ENCODE measurements around the gene CYP2J2.
"Not testable (repeated sequence)": the region's sequence is repeated elsewhere in the genome, so short reads cannot be mapped to it uniquely, and the experiment has no call there.

CYP2J2 gene

GRCh38 chr1:59926381-59927123 is at the start of gene CYP2J2:
Gene CYP2J2 (minus strand): TSS chr1:59926773. CDS start chr1:59926746, 27 bp downstream.
- DNase-seq (ENCODE audit: low read depth, low spot score) = no peak

- DNase-seq (ENCODE audit: low read depth, low spot score) = no peak
Measured at GRCh38 chr1:59973719-59974118, 47.1 kb upstream of the CYP2J2 start.

GRCh38 chr1:59972216-59972927 is 45.8 kb upstream of the CYP2J2 start:
- DNase-seq (ENCODE audit: low read depth, low spot score) = no peak

- DNase-seq (ENCODE audit: low read depth, low spot score) = no peak
Measured at GRCh38 chr1:59971464-59971911, 44.9 kb upstream of the CYP2J2 start.

DNA sequence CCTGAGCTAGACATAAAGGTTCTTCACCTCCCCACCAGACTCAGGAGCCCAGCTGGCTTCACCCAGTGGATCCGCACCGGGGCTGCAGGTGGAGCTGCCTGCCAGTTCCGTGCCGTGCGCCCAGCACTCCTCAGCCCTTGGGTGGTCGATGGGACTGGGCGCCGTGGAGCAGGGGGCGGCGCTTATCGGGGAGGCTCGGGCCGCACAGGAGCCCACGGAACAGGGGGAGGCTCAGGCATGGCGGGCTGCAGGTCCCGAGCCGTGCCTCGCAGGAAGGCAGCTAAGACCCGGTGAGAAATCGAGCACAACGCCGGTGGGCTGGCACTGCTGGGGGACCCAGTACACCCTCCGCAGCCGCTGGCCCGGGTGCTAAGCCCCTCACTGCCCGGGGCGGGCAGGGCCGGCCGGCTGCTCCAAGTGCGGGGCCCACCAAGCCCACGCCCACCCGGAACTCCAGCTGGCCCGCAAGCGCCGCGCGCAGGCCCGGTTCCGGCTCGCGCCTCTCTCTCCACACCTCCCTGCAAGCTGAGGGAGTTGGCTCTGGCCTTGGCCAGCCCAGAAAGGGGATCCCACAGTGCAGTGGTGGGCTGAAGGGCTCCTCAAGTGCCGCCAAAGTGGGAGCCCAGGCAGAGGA is 43.1 kb upstream of the CYP2J2 start:
- DNase-seq (ENCODE audit: low read depth, low spot score) = not testable (repeated sequence)

DNA sequence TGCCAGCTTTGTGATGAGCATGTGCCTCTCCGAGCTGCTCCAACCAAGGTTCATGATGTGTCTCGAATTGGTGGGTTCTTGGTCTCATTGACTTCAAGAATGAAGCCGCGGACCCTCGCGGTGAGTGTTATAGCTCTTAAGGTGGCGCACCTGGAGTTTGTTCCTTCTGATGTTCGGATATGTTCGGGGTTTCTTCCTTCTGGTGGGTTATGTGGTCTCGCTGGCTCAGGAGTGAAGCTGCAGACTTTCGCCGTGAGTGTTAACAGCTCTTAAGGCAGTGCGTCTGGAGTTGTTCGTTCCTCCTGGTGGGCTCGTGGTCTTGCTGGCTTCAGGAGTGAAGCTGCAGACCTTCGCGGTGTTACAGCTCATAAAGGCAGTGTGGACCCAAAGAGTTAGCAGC is 42.2 kb upstream of the CYP2J2 start:
- DNase-seq (ENCODE audit: low read depth, low spot score) = not testable (repeated sequence)

DNA sequence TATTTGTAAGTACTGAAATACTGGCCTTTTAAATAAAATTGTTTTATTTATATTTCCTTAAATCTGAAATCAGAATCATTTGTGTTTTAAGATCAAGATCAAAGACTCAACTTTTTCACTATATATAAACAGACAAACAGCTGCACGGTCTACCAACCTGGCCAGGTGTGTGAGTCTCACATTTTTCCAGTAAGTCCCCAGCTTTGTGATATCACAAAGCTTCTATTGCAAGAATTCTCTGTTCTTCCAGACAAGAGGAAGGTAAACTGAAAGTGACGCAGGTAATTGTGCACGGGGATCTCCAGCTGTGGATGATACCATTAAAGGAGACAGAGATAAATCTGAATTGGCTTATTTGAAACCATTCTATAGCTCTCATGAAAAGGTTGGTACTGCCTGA is 41.2 kb upstream of the CYP2J2 start:
- no peak for DNase-seq (ENCODE audit: low read depth, low spot score)

GRCh38 chr1:59967141-59967697 is 40.6 kb upstream of the CYP2J2 start:
- DNase-seq (ENCODE audit: low read depth, low spot score) = no peak

DNA sequence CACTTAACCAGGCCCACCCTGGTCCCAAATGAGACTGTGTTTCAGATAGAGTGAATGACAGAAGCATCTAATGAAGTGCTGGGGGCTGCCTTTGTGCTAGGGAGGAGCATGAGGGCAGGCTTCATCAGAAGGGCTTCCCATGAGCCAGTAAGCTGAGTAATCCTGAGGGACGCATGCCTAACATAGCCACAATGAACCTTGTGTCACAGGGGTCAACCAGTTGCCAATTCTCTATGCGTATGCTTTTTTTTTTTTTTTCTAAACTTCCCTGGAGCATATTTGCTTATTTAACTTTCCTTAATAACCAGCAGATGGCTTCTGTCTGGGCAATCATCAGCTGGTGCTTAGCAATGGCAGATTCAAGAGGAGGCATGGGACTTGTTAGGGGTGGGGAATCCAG is 25.5 kb upstream of the CYP2J2 start:
- no peak for DNase-seq (ENCODE audit: low read depth, low spot score)

DNA sequence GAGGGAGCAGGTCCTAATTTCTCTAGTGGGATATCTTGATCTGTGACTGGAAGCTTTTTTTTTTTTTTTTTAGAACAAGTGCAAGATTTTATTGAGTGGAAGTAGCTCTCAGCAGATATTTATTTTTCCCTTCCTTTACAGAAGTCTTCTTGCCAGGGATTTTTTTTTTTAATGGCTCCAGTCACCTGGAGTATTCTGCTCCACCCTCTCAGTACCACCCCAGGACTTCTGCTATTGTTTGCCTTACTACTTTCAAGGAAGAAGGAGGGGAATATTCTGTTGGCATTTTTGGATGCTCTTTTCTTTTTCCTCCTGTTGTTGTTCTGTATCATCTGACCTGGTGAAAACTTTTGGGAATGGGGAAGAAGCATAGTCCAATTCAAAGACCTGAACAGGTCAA is 23.1 kb upstream of the CYP2J2 start:
- DNase-seq (ENCODE audit: low read depth, low spot score) = no peak

DNA sequence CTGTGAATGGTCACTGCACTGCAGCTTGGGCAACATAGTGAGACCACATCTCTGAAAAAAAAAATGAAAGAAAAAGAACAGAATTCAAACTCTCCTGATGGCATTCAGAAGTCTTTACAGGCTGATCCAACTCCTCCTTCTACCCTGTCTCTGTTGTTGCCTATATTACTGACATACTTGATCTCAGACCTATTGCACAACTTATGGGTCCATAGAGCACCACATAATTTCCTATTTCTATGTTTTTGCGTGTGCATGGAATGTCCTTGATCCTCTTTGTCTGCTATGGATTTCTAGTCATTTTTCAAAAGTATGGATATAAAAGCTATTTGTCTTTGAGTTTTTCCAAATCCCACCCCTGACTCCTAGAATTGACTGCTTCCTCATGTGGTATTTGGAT is 22.4 kb upstream of the CYP2J2 start:
- no peak for DNase-seq (ENCODE audit: low read depth, low spot score)

DNA sequence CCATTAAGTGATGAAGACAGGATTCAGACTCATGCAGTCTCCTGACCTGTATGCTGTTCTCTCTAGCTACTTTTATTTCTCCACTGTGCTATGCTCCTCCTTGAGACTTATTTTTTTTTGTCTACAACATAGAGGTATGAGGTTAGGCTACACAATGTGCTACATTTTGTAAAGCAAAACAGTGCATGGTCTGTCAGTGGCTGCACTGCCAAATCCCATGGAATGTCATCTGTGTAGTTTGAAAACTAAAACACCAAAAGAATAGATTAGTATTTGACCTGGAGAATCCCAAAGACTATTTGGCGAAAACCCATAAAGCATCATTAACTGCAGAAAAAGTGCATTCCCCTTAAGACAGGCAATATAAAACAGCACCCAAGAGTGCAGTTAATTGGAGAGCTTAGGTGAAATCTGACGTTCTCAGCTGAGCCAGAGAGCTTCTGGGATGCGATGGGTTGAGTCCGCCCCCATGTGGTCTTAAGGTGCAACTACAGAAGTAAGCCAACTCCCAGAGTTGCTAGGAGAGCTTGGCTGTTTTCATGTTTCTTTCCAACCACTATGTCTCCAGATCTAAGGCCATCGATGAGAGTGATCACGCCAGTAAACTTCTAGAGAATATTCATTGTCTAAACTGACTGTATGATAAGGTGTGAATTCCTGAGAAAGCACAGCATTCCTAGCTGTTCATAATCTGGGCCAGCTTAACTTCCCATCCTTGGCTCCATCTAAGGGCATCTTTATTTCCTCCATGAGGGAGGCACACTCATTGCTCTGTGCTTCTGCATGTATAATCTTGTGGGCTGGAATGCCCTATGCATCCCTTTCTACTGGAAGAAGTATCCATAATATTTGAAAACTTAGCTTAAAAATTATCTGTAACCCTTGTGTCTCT is 20.7 kb upstream of the CYP2J2 start:
- DNase-seq (ENCODE audit: low read depth, low spot score) = no peak

DNA sequence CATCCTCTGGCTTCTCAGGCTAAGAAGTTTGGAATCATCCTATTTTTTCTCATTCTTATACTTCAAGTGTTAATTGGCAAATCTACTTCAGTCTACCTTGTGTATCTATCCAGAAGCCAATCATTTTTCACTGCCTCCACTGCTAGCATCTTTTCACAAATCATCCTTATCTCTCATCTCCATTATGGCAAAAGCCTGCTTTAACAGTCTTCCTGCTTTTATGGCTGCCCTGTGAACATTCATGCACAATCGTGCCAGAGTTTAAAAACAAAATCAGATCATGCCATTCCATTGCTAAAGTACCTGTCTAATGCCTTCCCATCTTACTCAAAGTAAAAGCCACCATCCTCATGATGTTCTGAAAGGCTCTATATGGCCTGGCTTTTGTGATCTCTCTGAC is 19.2 kb upstream of the CYP2J2 start:
- no peak for DNase-seq (ENCODE audit: low read depth, low spot score)

GRCh38 chr1:59939393-59939792 is 12.8 kb upstream of the CYP2J2 start:
- no peak for DNase-seq (ENCODE audit: low read depth, low spot score)

GRCh38 chr1:59937636-59938210 is 11.2 kb upstream of the CYP2J2 start:
- DNase-seq (ENCODE audit: low read depth, low spot score) = no peak

DNA sequence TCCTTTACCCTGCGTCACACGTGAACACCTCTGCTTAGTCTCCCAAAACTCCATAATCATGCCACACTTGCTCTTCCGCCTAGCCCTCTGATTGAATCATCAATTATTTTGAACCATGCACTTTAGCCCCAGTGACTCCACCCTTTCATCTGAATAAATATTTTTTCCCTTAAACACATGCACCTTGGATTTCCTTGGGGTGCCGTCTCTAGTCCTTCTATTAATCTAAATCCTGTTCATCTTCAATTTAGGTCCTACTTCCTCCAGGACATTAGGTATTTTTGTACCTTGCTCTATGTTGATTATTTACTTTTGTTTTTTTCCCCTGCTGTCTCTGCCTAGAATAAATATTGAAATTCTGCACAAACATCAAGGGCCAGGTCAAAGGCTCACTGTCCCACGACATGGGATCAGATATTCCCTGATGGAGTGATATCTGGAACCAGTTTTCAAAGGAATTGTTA is 9.8 kb upstream of the CYP2J2 start:
- no peak for DNase-seq (ENCODE audit: low read depth, low spot score)

DNA sequence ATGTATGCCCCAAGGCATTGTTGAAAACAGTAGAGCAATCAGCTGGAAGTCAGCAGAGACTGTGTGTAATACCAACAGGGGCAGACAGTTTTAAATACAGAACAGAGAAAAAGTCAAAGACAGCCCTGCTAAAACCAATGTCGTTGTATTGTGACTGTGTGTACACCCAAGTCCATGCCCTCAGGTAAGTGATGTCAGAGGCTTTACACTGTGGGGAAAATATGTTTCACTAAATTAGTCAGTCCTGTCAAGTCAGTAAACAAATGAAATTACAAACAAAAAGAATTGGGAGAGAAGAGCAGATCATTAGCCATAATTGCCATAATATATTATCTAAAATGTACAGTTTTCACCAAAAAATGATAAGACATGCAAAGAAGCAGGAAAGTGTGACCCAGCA is 2.4 kb upstream of the CYP2J2 start:
- no peak for DNase-seq (ENCODE audit: low read depth, low spot score)

DNA sequence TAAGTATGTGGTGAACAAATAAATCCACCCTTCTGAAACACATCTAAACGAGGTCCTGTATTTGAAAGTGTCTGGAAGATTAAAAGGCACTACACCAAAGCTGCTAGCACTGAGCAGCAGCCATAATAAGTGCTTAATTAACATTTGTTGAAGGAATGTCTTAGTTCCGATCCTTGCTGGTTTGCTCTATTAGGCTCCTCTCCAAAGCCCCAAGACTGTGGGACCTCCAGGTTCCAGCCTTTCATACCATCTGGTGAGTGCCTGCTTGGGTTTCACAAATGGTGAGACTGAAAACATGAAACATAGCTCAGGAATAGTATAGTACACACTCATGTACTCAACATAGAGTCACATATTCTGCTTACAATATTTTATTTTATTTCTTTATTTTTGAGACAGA is 640 bp upstream of the CYP2J2 start:
- no peak for DNase-seq (ENCODE audit: low read depth, low spot score)

DNA sequence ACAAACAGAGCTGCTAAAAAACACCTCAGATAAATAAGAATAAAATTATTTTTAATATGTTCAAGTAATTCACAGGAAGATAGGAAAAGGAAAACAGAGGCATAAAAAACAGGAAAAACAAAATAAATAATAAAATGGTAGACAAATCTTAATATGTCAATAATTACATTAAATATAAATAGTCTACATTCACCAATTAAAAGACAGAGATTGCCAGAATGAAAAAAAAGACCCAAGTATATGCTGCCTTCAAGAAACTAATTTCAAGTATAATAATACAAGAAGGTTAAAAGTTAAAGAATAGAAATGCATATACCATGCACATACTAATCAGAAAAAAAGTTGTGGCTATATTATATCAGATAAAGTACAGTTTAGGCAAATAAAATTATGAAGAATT is 1.9 kb downstream of the CYP2J2 start:
- DNase-seq (ENCODE audit: low read depth, low spot score) = no peak

- not testable (repeated sequence) for DNase-seq (ENCODE audit: low read depth, low spot score)
Measured at GRCh38 chr1:59921258-59921899, 5.2 kb downstream of the CYP2J2 start.

Data from activated naive CD8-positive, alpha-beta T cell treated with anti-CD3 and anti-CD28 coated beads, Interleukin-2, amount 50 U/mL, for 16 hours (primary cell).